HuH-7.5 (cell line): Measurements from ENCODE around the gene MAB21L4.

Source experiments
- DNase-seq: peaks from one replicate; pipeline ENCODE4 v3.0.0; 2011; ENCODE audit warnings: low spot score

Gene MAB21L4

GRCh38 chr2:240925191-240925567, 29.2 kb upstream of the MAB21L4 start:
- DNase-seq = no peak

GRCh38 chr2:240922982-240923537, 27.1 kb upstream of the MAB21L4 start:
- DNase-seq = no peak

DNA sequence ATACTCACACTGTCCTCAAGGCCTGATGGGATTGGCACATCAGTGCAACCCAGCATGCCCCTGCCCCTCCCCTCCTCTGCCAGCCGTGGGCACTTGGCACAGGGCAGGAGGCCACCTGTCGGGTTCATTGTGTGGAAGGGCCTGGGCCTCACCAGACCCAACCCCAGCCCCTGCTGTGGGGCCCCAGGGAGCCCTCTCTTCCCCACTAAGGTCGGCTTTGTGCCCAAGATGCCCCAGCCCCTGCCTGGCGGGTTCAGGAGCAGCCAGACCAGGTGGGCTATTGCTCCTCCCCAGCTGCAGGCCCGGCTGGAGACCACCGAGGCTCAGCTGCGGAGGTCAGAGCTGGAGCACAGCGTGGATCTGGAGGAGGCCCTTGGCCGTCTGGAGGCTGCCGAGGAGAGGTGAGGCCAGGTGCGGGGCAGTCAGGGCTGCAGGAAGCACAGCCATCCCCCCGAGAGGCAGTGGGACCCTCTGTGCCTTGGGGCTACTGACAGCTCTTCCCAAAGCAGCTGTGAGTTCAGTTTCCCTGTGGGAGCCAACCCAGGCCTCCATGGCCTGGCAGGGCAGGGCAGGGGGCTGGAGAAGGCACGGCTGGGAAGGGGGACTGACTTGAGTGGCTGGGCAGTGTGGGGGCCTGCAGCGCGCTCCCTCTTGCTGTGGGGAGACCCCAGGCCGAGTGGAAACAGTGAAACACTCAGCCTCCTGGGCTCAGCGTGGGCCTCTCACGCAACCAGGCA, 26.5 kb upstream of the MAB21L4 start:
- DNase-seq = no peak

GRCh38 chr2:240921995-240922244, 26.0 kb upstream of the MAB21L4 start:
- DNase-seq = no peak

- DNase-seq = no peak
These were observed 25.5 kb upstream of the MAB21L4 start for GRCh38 chr2:240921311-240921994.

DNA sequence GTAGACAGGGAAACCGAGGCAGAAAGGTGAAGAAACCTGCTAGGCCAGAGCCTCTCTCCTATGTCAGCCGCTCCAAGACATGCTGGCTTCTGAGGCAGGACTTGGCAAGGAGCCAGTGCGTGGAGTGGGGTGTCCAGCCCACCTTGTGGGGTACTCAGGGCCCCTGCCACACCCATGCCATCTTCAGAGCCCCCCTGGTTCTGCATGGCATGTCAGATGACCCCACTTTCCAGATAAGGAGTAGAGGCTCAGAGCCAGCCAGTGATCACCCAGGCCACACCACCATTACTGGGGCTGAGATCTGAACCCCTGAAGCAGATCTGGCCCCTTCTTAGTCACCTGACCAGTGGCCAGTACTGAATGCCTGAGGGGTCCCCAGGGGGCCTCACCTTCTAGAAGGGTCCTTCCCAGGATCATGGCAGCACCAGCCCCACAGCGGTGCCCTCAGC, 24.9 kb upstream of the MAB21L4 start:
- no peak for DNase-seq

GRCh38 chr2:240919786-240920782, 24.1 kb upstream of the MAB21L4 start:
- DNase-seq = peak; percentile 18

GRCh38 chr2:240919161-240919781, 23.3 kb upstream of the MAB21L4 start:
- DNase-seq = no peak

DNA sequence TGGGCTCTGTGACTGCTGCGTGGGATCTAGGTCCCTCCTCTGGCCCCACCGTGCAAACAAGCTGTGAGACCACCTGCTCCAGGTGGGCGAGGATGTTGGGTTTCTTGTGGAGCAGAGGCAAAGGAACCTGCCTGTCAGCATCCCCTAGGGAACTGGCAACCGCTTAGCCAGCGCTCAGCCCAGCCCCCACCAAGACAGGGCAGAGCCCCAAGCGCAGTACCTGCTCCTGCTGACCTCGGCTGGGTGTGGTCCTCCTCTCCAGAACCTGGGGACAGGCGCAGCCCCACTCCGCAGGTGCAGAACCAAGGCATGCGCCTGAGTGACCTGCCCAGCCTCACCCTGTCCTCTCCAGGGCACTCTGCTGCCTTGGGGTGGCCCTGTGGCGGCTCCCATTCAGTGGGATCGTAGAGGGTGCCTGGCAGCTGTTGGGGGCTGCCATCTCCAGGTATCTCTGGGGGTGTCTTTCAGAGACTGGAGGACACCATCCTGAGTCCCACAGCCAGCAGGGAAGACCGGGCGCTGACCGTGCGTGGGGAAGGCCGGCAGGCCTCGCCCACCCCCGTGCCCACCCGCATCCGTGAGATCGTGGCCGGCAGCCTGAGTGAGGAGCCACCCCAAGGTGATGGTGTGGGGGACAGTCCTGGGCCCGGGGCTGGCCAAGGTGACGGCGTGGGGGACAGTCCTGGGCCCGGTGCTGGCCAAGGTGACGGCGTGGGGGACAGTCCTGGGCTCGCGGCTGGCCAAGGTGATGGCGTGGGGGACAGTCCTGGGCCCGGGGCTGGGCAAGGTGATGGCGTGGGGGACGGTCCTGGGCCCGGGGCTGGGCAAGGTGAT, 22.5 kb upstream of the MAB21L4 start:
- DNase-seq = no peak

GRCh38 chr2:240917684-240918257, 21.8 kb upstream of the MAB21L4 start:
- no peak for DNase-seq

DNA sequence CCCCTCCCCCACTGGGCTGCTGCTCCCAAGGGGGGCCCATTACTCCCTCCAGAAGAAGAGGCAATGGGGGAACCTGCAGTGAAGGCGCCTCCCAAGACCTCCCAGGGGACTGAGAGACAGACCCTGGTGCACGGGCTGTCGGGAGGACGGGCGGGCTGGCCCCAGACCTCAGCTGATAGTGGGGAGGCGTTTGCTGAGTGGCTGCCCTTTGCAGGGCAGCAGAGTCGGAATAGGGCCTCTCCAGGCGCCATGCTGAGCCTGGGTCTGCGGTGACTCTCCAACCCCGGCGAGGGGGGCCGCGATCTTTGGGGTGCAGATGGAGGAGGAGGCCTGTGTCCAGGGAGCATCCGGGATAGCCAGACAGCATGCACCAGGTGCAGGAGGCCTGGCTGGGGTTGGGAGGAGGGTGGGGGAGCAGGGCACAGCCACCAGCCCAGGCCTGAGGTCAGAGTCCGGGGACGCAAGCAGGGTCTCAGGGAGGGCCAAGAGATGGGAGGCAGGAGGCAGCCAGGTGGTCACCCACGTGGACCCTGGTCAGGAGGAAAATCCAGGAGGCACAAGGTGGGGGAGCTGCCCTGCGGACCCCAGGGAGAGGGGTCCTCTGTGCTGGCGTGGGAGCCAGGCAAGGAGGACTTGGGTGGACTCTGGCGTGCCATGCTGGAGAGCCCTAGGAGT, 21.2 kb upstream of the MAB21L4 start:
- no peak for DNase-seq

GRCh38 chr2:240916571-240917008, 20.6 kb upstream of the MAB21L4 start:
- no peak for DNase-seq

DNA sequence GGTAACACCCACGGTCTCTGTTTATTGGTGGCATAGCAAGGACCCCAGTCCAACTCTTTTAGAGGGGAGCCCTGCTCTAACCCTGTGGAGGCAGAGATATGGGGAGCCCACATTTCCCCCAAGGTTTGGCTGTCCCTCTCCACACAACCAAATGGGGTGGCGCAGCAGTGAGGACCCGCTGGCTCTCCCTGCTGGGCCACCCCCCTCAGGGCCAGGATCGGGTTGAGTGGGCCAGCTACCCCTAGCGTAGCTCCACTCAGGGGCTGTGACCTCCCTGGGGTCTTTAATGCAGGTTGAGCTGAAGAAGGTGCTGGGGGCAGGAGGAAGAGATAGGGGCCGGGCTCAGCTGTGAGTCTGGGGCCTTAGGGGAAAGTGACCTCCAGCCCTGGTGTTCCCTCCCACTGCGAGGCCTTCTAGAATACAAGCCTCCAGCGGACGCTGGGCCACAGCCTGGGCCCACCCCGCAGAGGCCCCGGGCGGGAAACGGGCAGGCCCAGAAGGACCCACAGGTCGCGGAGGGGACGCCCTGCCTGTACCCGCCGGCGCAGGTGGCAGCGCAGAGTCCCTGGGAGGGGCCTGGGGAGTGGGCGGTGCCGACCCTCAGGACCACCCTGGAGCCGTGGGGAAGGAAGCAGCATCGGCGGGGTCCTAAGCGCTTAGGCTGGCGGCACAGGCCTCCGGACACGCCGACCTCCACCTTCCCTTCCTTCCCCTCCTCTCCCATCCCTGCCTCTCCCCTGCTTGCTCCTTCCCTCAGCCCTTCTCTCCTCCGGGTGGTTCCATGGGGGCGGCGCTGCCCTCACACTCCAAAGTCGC, 19.8 kb upstream of the MAB21L4 start:
- no peak for DNase-seq

DNA sequence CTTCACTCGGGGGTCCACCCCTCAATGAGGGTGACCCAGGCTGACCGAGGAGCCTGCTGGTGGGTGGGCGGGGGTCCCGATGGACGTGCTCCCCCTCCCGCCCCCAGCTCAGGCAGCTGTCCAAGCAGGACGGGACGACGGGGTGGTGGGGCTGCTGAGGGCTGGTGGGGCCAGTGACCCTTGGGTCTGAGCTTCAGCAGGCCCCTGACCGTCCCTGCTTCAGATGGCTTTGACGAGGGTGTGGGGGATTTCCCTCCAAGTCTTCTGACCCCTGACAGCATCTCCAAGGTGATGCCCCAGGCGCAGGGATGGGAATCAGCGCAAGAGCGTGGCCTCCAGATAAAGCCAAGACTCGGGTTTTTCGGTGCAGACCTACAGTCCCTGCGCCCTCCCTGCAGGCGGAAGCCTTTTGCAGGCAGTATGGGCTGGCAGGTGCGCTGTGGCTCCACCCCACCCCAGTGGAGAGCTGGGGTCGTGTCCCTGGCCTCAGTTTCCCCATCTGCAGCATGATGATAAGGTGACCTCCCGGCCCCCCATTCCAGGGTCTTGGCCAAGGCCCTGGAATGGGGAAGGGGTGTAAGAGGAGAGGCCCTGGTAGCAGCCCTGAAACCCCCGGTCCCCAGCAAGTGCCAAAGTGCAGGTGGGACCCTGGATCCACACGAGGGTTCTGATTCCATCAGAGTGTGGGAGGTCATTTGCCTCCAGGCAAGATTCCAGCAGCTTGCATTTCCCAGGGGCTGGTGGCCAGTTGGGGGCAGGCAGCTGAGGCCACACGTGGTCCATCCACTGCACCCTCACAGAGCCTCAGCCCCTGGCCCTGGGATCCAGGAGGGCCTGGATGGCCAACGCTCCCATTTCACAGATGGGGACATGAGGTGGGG, 18.9 kb upstream of the MAB21L4 start:
- DNase-seq = no peak

DNA sequence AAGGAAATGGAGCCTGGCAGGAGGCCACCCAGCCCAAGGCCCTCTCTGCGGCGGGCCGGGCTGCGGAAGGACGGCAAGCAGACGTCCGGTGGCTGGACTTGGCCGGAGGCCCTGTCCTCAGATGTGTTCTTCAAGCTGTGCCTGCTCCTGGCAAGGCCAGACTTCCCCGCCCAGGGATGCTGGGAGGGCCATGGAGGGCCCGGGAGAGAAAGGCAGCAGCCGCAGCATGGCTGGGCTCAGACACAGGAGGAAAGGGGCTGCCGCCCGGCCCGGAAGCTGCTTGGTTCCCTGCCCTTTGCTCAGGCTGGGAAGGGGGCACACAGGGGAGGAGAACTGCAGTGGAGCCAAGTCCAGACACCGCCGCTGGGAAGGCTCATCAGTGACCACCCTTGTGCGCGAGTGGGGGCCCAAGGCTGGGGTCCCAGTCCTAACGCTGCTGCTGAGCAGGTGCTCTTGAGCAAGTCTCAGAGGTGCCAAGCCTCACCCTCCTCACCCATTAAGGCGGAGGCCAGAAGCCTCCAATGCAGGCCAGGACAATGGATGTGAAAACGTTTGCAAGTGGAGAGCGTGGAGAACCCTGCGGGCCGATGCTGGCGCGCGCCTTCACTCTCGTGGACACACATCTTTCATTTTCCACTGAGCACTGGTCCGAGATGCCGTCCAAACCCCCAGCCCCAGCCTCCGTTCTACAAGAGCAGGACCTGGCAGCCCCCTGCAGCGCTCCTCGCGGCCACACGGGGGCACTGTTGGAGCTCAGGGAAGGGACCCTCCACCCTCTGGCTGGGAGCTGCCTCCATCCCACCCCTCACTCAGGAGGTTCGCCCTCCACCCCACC, 18.1 kb upstream of the MAB21L4 start:
- peak; percentile 88 for DNase-seq

- no peak for DNase-seq
These were observed 17.2 kb upstream of the MAB21L4 start for GRCh38 chr2:240912878-240913809.
